ENCODE measurements around the gene HCLS1.
"Not testable (repeated sequence)": the region's sequence is repeated elsewhere in the genome, so short reads cannot be mapped to it uniquely, and the experiment has no call there.

Gene HCLS1

GRCh38 chr3:121594850-121595249 lies 65.9 kb downstream of the HCLS1 start:
- DNase-seq: no peak

- not testable (repeated sequence) for DNase-seq
Measured at GRCh38 chr3:121593806-121594205, 66.9 kb downstream of the HCLS1 start.

- no peak for DNase-seq
Measured at GRCh38 chr3:121592856-121593702, 67.6 kb downstream of the HCLS1 start, which contains the start of gene FBXO40. Gene FBXO40 (plus strand): TSS chr3:121593379. CDS start chr3:121620576, 27,197 bp downstream.

- no peak for DNase-seq
Measured at GRCh38 chr3:121584418-121584817, 76.3 kb downstream of the HCLS1 start.

GRCh38 chr3:121581691-121582090 lies 79.0 kb downstream of the HCLS1 start:
- no peak for DNase-seq

All from EL (cell line).